Testis (tissue), 3 donors: ENCODE data around the gene SEMA4B. TPM values are rescaled to one million over a fixed set of nuclear protein-coding genes. Genes with fewer than 3 reads are reported as not detected.
A peak's percentile ranks its signal among the peaks of the same experiment; 100 is the strongest.
"Not testable (repeated sequence)": the region's sequence is repeated elsewhere in the genome, so short reads cannot be mapped to it uniquely, and the experiment has no call there.

ENCODE experiments used
- DNase-seq: peaks from one replicate; pipeline ENCODE4 v3.0.0-alpha.2; 2019
- H3K27ac ChIP-seq, 2 donors: fragments of 200-600 bp; sonication (generic); one replicate each; pipeline ENCODE4 v1.5.1; 2019
- H3K27me3 ChIP-seq: fragments of 200-600 bp; sonication (generic); one replicate; pipeline ENCODE4 v1.5.1; 2019
- H3K36me3 ChIP-seq: fragments of 200-600 bp; sonication (generic); one replicate; pipeline ENCODE4 v1.5.1; 2017; ENCODE audit warnings: low read depth; ENCODE audit errors: missing control alignments
- H3K4me1 ChIP-seq: fragments of 200-600 bp; sonication (generic); one replicate; pipeline ENCODE4 v1.5.1; 2019
- H3K4me3 ChIP-seq, 2 donors: fragments of 200-600 bp; sonication (generic); one replicate each; pipeline ENCODE4 v1.5.1; 2017 to 2019
- H3K9me3 ChIP-seq: fragments of 200-600 bp; sonication (generic); one replicate; pipeline ENCODE4 v1.5.1; 2017
- CTCF ChIP-seq, 3 experiments: fragments of 450-650 bp in 2 of 3; fragments of 200-600 bp in 1 of 3; sonication (generic) in 1 of 3; IDR thresholded peaks; one replicate each; pipeline ENCODE4 v1.5.1; 2016 to 2019; ENCODE audit warnings: antibody characterized with exemption in 3 of 3, mild to moderate bottlenecking in 2 of 3, moderate library complexity in 1 of 3
- POLR2A ChIP-seq: fragments of 450-650 bp; IDR thresholded peaks from one replicate; pipeline ENCODE4 v1.6.1; 2017; ENCODE audit warnings: antibody characterized with exemption, mild to moderate bottlenecking, moderate library complexity
- WGBS, 2 donors: methylation state at CpG; one replicate each; pipeline ENCODE4 v1.1.5; 2018; 5-methylcytosine and 5-hydroxymethylcytosine counted together
- intact Hi-C: fragments of 100-400 bp; cut with DNase I; formaldehyde crosslinking; loops from one replicate; pipeline ENCODE4 v1.15.1; 2023; ENCODE audit warnings: low total_unique reads
- polyA plus RNA-seq: library from polyadenylated mRNA; stranded (reverse); fragments of 350-450 nt; fragmentation: Illumina TruSeq; extraction: RNeasy Lipid Tissue Mini Kit (QIAGEN cat#74804); gene quantifications from one replicate; pipeline ENCODE4 v1.2.3, GENCODE V29; 2014; ENCODE audit warnings: low read depth, low replicate concordance; ENCODE audit not compliant: insufficient read depth
- total RNA-seq, 2 donors: library from RNA; depleted of rRNA; stranded (reverse); fragments of >200 nt; gene quantifications; one replicate each; pipeline ENCODE4 v1.2.3, GENCODE V29; 2016

SEMA4B gene
- total and polyA plus RNA-seq, 3 donors from 2014 or later, result 22.2 to 78.3 (median 59.4) TPM

- intact Hi-C loops, result no loop called here
- Histone ChIP-seq H3K27ac (no peak overlapping the region), H3K27me3 (no peaks in the 10 kb centered on the region), H3K9me3 (no peaks in the 10 kb centered on the region), H3K4me1 (peaks cover 14% of the 10 kb centered on the region), H3K4me3 (no peak overlapping the region), H3K36me3 (no peaks in the 10 kb centered on the region)
- 26 to 52% methylated on average over 2 of the region's 2 CpGs for WGBS, 2 donors
- DNase-seq, result no peak
- TF ChIP-seq CTCF (IDR thresholded peaks at IDR 0.05) (no peak), POLR2A (no peak)
Observed at GRCh38 chr15:90181776-90182175, 19.4 kb upstream of the SEMA4B start.

- intact Hi-C loops, result no loop called here
- H3K36me3 ChIP-seq, result no peaks in the 10 kb centered on the region
- WGBS, 2 donors, result 4 to 6% methylated on average over 20 to 27 of the region's 27 CpGs
- DNase-seq, result peak; percentile 96
- H3K4me1 ChIP-seq, result peaks cover 19% of the 10 kb centered on the region
- H3K27ac ChIP-seq, result peak overlapping the region; percentile 90 to 93
- H3K4me3 ChIP-seq, result peak overlapping the region; percentile 65 to 68
- TF ChIP-seq CTCF (IDR thresholded peaks at IDR 0.05) (no peak), POLR2A (no peak)
- no peaks in the 10 kb centered on the region for H3K27me3 ChIP-seq
- H3K9me3 ChIP-seq, result no peaks in the 10 kb centered on the region
Observed at GRCh38 chr15:90184119-90184785, 16.9 kb upstream of the SEMA4B start.

GRCh38 chr15:90184786-90185704, 16.1 kb upstream of the SEMA4B start:
- Histone ChIP-seq H3K27ac (peak overlapping the region; percentile 90 to 93), H3K4me3 (peak overlapping the region; percentile 65 to 68), H3K9me3 (no peaks in the 10 kb centered on the region), H3K4me1 (peaks cover 19% of the 10 kb centered on the region), H3K36me3 (no peaks in the 10 kb centered on the region), H3K27me3 (no peaks in the 10 kb centered on the region)
- intact Hi-C loops, result no loop called here
- TF ChIP-seq POLR2A, result no peak
- TF ChIP-seq CTCF (IDR thresholded peaks at IDR 0.05), result no peak
- 16% methylated on average over 27 to 43 of the region's 67 CpGs for WGBS, 2 donors
- peak; percentile 79 for DNase-seq

GRCh38 chr15:90187257-90187868, 13.8 kb upstream of the SEMA4B start:
- WGBS, 2 donors, result 31 to 45% methylated on average over 8 of the region's 8 CpGs
- Histone ChIP-seq H3K36me3 (no peaks in the 10 kb centered on the region), H3K4me1 (peaks cover 22% of the 10 kb centered on the region), H3K9me3 (no peaks in the 10 kb centered on the region), H3K4me3 (no peak overlapping the region), H3K27me3 (no peaks in the 10 kb centered on the region), H3K27ac (peak overlapping the region; percentile 18 to 72)
- TF ChIP-seq POLR2A (no peak), CTCF (IDR thresholded peaks at IDR 0.05) (no peak)
- intact Hi-C loops, result no loop called here
- peak; percentile 53 for DNase-seq

- DNase-seq, H3K9me3 ChIP-seq, H3K27me3 ChIP-seq, intact Hi-C loops, H3K4me3 ChIP-seq, H3K36me3 ChIP-seq: not testable (repeated sequence)
- 80 to 96% methylated on average over 7 of the region's 7 CpGs for WGBS, 2 donors
- Histone ChIP-seq H3K27ac (peak overlapping the region in 1 of 2 donors; percentile 72), H3K4me1 (peaks cover 29% of the 10 kb centered on the region)
Observed at GRCh38 chr15:90188065-90188464, 13.1 kb upstream of the SEMA4B start.
